ENCODE results near the gene KIF17.

Gene KIF17

DNA sequence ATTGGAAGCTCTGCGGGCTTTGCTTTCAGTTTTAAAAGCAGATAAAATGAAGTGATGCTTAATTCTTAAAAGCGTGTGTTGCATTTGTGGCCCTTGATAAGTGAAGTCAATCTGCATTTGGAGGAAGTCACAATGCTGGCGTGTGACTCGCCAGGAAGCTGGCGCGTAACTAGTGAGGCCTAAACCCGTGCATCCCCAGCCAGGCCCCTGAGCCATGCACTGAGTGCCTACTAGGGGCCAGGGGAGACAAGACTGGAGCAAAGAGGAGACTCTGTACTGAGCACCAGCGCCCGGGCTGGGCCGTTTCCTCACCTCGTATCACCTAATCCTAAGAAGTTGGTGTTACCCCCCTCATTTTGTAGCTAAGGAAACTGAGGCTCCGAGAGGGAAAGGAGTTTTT is 52.1 kb downstream of the KIF17 start:
- TF ChIP-seq, protein P1, sequence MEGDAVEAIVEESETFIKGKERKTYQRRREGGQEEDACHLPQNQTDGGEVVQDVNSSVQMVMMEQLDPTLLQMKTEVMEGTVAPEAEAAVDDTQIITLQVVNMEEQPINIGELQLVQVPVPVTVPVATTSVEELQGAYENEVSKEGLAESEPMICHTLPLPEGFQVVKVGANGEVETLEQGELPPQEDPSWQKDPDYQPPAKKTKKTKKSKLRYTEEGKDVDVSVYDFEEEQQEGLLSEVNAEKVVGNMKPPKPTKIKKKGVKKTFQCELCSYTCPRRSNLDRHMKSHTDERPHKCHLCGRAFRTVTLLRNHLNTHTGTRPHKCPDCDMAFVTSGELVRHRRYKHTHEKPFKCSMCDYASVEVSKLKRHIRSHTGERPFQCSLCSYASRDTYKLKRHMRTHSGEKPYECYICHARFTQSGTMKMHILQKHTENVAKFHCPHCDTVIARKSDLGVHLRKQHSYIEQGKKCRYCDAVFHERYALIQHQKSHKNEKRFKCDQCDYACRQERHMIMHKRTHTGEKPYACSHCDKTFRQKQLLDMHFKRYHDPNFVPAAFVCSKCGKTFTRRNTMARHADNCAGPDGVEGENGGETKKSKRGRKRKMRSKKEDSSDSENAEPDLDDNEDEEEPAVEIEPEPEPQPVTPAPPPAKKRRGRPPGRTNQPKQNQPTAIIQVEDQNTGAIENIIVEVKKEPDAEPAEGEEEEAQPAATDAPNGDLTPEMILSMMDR (IDR thresholded peaks at IDR 0.05; ENCODE audit: low read depth, low read length, missing control alignments): no peak
- no peak overlapping the region for H3K4me3 ChIP-seq (replicated peaks; ENCODE audit: low read depth, low read length)
- no peak for DNase-seq (ENCODE audit: extremely low read depth, low read depth)

DNA sequence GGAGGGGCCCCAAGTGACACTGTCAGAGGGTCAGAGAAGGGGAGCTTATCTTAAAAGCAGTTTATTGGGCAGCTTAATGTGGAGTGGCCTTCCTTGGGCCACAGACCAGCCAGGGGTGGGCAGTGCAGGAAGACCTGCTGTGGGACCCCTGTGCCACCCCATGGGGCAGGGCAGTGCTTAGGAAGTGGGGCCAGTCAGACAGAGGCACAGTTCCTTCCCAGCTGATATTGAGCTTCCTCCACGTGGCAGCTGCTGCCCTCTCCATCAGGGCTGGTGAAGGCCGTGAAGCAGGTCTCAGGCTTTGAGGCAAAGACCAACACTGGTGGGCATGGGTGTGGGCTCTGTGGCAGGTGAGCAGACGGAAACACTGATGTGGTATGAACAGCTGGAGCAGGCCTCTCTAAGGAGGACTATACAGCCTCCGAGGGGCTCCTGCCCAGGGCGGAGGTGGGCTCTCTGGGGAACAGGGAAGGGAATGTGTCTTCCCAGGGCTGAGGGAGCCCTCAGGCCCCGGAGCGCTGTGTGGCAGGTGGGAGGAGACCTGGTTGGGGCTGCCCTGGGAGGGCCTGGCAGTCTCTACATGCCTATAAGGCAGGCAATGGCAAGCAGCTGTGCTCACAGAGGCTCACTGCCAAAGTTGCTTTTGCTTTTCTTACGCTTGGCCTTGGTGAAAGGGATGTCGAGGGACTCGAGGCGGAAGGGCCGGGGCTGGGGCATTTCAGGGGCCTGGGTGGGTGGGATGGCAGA is 53.7 kb downstream of the KIF17 start:
- no peak overlapping the region for H3K4me3 ChIP-seq (replicated peaks; ENCODE audit: low read depth, low read length)
- no peak for DNase-seq (ENCODE audit: extremely low read depth, low read depth)
- TF ChIP-seq, protein P1 (IDR thresholded peaks at IDR 0.05; ENCODE audit: low read depth, low read length, missing control alignments): no peak

- TF ChIP-seq, protein P1 (IDR thresholded peaks at IDR 0.05; ENCODE audit: low read depth, low read length, missing control alignments): no peak
- no peak overlapping the region for H3K4me3 ChIP-seq (replicated peaks; ENCODE audit: low read depth, low read length)
- no peak for DNase-seq (ENCODE audit: extremely low read depth, low read depth)
These were observed 54.4 kb downstream of the KIF17 start for GRCh38 chr1:20663365-20663764.

DNA sequence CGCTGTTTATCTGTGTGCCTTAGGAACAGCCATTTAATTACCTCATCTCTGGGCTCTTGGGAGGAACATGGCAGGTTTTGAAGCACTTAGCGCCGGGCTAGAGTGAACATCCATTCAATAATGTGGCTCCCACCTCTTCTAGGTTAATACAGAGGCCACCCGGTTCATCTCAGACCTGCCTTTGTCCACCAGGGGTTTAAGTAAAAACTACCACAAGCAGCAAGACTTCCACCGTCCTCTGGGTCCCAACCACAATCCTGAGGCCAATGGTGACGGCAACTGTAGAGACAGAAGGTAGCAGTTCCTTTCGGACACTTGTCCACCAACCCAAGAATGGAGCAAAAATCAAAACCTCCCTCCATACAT is 55.7 kb downstream of the KIF17 start:
- peak overlapping the region; percentile 93 for H3K4me3 ChIP-seq (replicated peaks; ENCODE audit: low read depth, low read length)
- TF ChIP-seq, protein P1 (IDR thresholded peaks at IDR 0.05; ENCODE audit: low read depth, low read length, missing control alignments): no peak
- no peak for DNase-seq (ENCODE audit: extremely low read depth, low read depth)

- TF ChIP-seq, protein P1 (IDR thresholded peaks at IDR 0.05; ENCODE audit: low read depth, low read length, missing control alignments): peak; percentile 49
- peak; percentile 94 for DNase-seq (ENCODE audit: extremely low read depth, low read depth)
- H3K4me3 ChIP-seq (replicated peaks; ENCODE audit: low read depth, low read length): peak within 1 kb of the TSS; percentile 93
These were observed 56.3 kb downstream of the KIF17 start, which contains the start of gene DDOST for GRCh38 chr1:20661207-20662109. Gene DDOST (minus strand): TSS chr1:20661369. CDS start chr1:20661350, 19 bp downstream.

- TF ChIP-seq, protein P1 (IDR thresholded peaks at IDR 0.05; ENCODE audit: low read depth, low read length, missing control alignments): no peak
- H3K4me3 ChIP-seq (replicated peaks; ENCODE audit: low read depth, low read length): peak overlapping the region; percentile 93
- no peak for DNase-seq (ENCODE audit: extremely low read depth, low read depth)
These were observed 57.0 kb downstream of the KIF17 start for GRCh38 chr1:20660847-20661206.

All from HFF-Myc (cell line).